CD4-positive, alpha-beta T cell (primary cell): ENCODE data around the gene TSHZ1. TPM values are rescaled to one million over a fixed set of nuclear protein-coding genes. Genes with fewer than 3 reads are reported as not detected.

ENCODE experiments used
- ATAC-seq: fragments of 200-7000 bp; cut with Tn5 transposase; one replicate; pipeline ENCODE4 v1.10.0; 2022; ENCODE audit warnings: mild to moderate bottlenecking; ENCODE audit not compliant: poor library complexity
- CTCF ChIA-PET: fragments of 350-600 bp; sonication (Branson Sonifier 250); formaldehyde crosslinking; loops from one replicate; lab custom pipeline; 2021; ENCODE audit warnings: antibody characterized with exemption, inconsistent platforms; lab: Charles Lee
- POLR2A ChIA-PET: fragments of 350-600 bp; sonication (Branson Sonifier 250); formaldehyde crosslinking; loops from one replicate; lab custom pipeline; 2021; ENCODE audit warnings: antibody characterized with exemption, inconsistent platforms; lab: Charles Lee
- DNase-seq, 14 experiments: peaks; one replicate each; pipeline ENCODE4 v3.0.0-alpha.2; 2013 to 2020; ENCODE audit warnings: mixed read lengths in 2 of 14
- H3K27ac ChIP-seq, 2 donors: one replicate each; pipeline versions ENCODE4 v1.5.1 to v1.7.0; 2013; ENCODE audit warnings: low read length in 2 of 2, low read depth in 1 of 2, mild to moderate bottlenecking in 1 of 2
- H3K27me3 ChIP-seq, 2 experiments: 1 replicate in 1 of 2; 2 replicates in 1 of 2; pipeline versions ENCODE4 v1.6.1 to v1.7.0; 2013; ENCODE audit warnings: low read length in 2 of 2, control low read depth in 1 of 2, mild to moderate bottlenecking in 1 of 2, moderate library complexity in 1 of 2; ENCODE audit not compliant: insufficient read depth in 2 of 2, control insufficient read depth in 1 of 2
- H3K36me3 ChIP-seq: one replicate; pipeline ENCODE4 v1.6.1; 2013; ENCODE audit warnings: low read length, control low read depth; ENCODE audit not compliant: insufficient read depth
- H3K4me1 ChIP-seq: one replicate; pipeline ENCODE4 v1.6.1; 2013; ENCODE audit warnings: low read length, control low read depth; ENCODE audit not compliant: insufficient read depth
- H3K4me3 ChIP-seq: one replicate; pipeline ENCODE4 v1.5.1; 2013; ENCODE audit warnings: mild to moderate bottlenecking, low read length, moderate library complexity
- H3K9me3 ChIP-seq, 2 experiments: 1 replicate in 1 of 2; 2 replicates in 1 of 2; pipeline versions ENCODE4 v1.6.1 to v1.7.0; 2013; ENCODE audit warnings: low read length in 2 of 2, mild to moderate bottlenecking in 2 of 2, control low read depth in 1 of 2, moderate library complexity in 1 of 2; ENCODE audit not compliant: control insufficient read depth in 1 of 2, insufficient read depth in 1 of 2
- H3K27ac Mint-ChIP-seq: one replicate; pipeline ENCODE4 v1.8.0; 2020; ENCODE audit warnings: mixed read lengths
- H3K27me3 Mint-ChIP-seq: one replicate; pipeline ENCODE4 v1.8.0; 2021; ENCODE audit warnings: mixed read lengths
- H3K36me3 Mint-ChIP-seq: one replicate; pipeline ENCODE4 v1.8.0; 2021; ENCODE audit warnings: low read depth, mixed read lengths
- H3K4me1 Mint-ChIP-seq: one replicate; pipeline ENCODE4 v1.8.0; 2021; ENCODE audit warnings: low read depth, mixed read lengths
- H3K4me3 Mint-ChIP-seq: one replicate; pipeline ENCODE4 v1.8.0; 2020; ENCODE audit warnings: mild to moderate bottlenecking, mixed read lengths
- H3K9me3 Mint-ChIP-seq: one replicate; pipeline ENCODE4 v1.8.0; 2020; ENCODE audit warnings: mixed read lengths
- CTCF ChIP-seq: fragments of 200-600 bp; IDR thresholded peaks from one replicate; pipeline ENCODE4 v1.8.0; 2022; ENCODE audit warnings: antibody characterized with exemption, mild to moderate bottlenecking
- intact Hi-C, 2 experiments: fragments of 100-400 bp; cut with DNase I in 1 of 2; cut with micrococcal nuclease in 1 of 2; formaldehyde crosslinking; loops; one replicate each; pipeline versions ENCODE4 v1.15.1 to v1.9.0; 2023 to 2025; cut with DNase I, micrococcal nuclease
- total RNA-seq, 174 experiments: library from RNA in 2 of 174; stranded (reverse) in 2 of 174; gene quantifications; one replicate each; pipeline ENCODE4 v1.2.3 and lab custom pipeline; 2021 to 2026

The TSHZ1 gene
- total RNA-seq, 2 experiments from 2014 or later: 19.9 to 21.5 TPM

DNA sequence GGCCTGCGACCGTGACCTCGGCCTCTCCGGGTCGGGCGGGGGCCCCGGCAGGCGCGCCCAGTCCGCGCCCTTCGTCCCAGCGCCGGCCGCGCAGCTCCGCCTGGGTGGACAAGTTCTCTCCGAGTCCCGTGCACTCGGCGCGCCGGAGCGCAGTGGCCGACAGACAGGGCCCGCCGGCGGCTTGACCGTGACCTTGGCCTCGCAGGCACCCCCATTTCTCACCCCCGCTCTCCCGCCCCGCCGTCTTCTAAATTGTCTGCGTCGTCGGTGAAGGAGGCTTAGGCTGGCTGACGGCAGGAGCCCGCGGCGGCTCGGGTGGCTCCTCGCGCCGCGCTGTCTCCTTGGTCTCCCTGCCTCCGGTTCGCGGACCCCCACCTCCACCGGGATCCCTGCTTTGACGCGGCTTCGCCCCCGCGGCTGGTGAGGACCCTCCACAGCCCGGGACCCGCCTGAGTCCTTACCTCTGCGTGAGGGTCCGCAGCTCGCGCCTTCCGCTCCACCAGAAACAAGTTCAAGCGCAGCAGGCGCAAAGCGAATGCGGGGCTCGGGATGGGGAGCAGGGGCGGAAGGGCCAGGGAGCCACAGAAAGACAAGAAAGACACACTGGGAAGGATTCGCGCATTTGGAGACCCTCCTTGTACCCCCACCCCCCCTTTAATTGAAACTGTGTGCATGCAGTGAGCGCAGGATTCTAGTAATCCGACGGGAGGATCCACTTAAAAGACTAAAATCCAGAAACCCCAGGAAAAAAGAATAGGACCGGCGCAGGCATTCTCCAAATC is 5.7 kb upstream of the TSHZ1 start:
- Mint-ChIP-seq H3K27me3 (no peaks in the 10 kb centered on the region), H3K9me3 (no peaks in the 10 kb centered on the region), H3K4me1 (peaks cover 46% of the 10 kb centered on the region), H3K36me3 (peaks cover 38% of the 10 kb centered on the region), H3K27ac (peak overlapping the region; percentile 58), H3K4me3 (peak overlapping the region; percentile 78)
- H3K9me3 ChIP-seq: no peaks in the 10 kb centered on the region
- H3K27me3 ChIP-seq: no peaks in the 10 kb centered on the region
- ChIA-PET POLR2A (interaction anchor here (0.7 kb wide), 1 partner anchor 48 kb away, joined by 3 read pairs; no protein-coding TSS in a partner anchor), CTCF (no interaction called here)
- H3K4me1 ChIP-seq: peaks cover 37% of the 10 kb centered on the region
- TF ChIP-seq CTCF: no peak
- H3K27ac ChIP-seq: no peak overlapping the region
- intact Hi-C loops: loop anchor here (1.0 to 10.0 kb wide), 6 partner anchors 11 to 1292 kb away; partner anchors contain the start of genes CYB5A (in 1 of the 2) and ZNF516 (in 1 of the 2)
- peak in 2 of 14 experiments; percentile 28 for DNase-seq
- peak overlapping the region; percentile 44 for H3K4me3 ChIP-seq
- no peak for ATAC-seq
- H3K36me3 ChIP-seq: peaks cover 14% of the 10 kb centered on the region

- H3K4me1 ChIP-seq: peaks cover 42% of the 10 kb centered on the region
- intact Hi-C loops: loop anchor here (1.0 to 10.0 kb wide), 6 partner anchors 11 to 1292 kb away; partner anchors contain the start of genes CYB5A (in 1 of the 2) and ZNF516 (in 1 of the 2)
- H3K4me3 ChIP-seq: peak overlapping the region; percentile 44
- no peaks in the 10 kb centered on the region for H3K27me3 ChIP-seq
- H3K4me3 Mint-ChIP-seq: peak overlapping the region; percentile 78
- H3K27me3 Mint-ChIP-seq: no peaks in the 10 kb centered on the region
- DNase-seq: no peak
- peak overlapping the region; percentile 58 for H3K27ac Mint-ChIP-seq
- ChIA-PET CTCF (no interaction called here), POLR2A (interaction anchor here (0.8 kb wide), 1 partner anchor 43 kb away, joined by 3 read pairs; no protein-coding TSS in a partner anchor)
- H3K36me3 Mint-ChIP-seq: peaks cover 40% of the 10 kb centered on the region
- H3K9me3 Mint-ChIP-seq: no peaks in the 10 kb centered on the region
- no peak for ATAC-seq
- no peak for TF ChIP-seq CTCF
- peaks cover 53% of the 10 kb centered on the region for H3K4me1 Mint-ChIP-seq
- H3K36me3 ChIP-seq: peaks cover 14% of the 10 kb centered on the region
- no peaks in the 10 kb centered on the region for H3K9me3 ChIP-seq
- H3K27ac ChIP-seq: no peak overlapping the region
Observed at GRCh38 chr18:75205514-75206132, 5.0 kb upstream of the TSHZ1 start.

DNA sequence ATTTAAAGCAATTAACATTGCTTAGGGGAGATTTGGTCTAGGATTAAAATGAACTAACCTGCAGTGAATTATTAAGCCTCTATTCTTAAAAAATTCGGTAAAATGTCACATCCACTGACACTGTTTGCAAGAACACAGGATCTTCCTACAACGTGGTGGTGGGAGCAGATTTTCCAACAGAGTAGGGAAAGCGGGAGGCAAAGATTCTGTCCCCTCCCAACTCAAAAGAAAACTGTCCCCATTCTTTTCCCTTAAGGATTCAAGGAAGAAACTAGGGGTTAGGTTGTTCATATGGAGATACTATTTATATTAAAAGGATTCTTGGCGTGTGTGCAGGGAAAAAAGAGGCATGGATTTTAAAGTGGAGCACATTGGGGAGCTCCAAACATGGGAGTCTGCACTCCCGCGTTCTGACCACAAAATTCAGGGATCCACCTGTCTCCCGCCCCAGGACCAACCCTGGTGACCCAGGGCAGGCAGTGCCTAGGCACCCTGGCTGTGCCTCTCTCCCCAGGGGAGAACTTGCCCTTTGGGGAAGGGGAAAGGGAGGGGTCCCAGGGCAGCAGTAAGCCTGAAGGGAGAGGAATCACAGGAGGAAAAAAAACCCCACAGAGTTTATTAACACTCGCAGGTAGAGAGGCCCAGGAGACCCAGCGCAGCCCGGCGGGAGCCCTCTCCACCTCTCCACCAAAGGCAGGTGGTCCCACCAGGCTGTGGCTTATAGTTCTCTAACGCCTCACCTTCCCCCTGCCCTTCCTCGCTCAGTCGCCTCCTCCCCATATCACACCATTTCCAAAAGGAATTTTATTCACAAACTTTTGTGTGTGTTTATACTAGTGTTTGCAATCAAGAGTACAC is 3.9 kb upstream of the TSHZ1 start:
- peaks cover 42% of the 10 kb centered on the region for H3K4me1 ChIP-seq
- CTCF ChIA-PET: no interaction called here
- H3K4me3 ChIP-seq: no peak overlapping the region
- H3K36me3 ChIP-seq: peaks cover 5% of the 10 kb centered on the region
- no peak for TF ChIP-seq CTCF
- POLR2A ChIA-PET: interaction anchor here (0.8 kb wide), 1 partner anchor 41 kb away, joined by 3 read pairs; no protein-coding TSS in a partner anchor
- Mint-ChIP-seq H3K27me3 (no peaks in the 10 kb centered on the region), H3K27ac (peak overlapping the region; percentile 97), H3K4me1 (peaks cover 59% of the 10 kb centered on the region), H3K9me3 (no peaks in the 10 kb centered on the region), H3K4me3 (peak overlapping the region; percentile 98), H3K36me3 (peaks cover 36% of the 10 kb centered on the region)
- H3K9me3 ChIP-seq: no peaks in the 10 kb centered on the region
- intact Hi-C loops: loop anchor here in 1 of 2 experiments (5.0 to 10.0 kb wide), 5 partner anchors 582 to 1291 kb away; partner anchors contain the start of genes CYB5A and ZNF516
- DNase-seq: no peak
- no peaks in the 10 kb centered on the region for H3K27me3 ChIP-seq
- H3K27ac ChIP-seq: no peak overlapping the region
- no peak for ATAC-seq
